ENCODE results near the gene ARHGAP9.
"Not testable (repeated sequence)": the region's sequence is repeated elsewhere in the genome, so short reads cannot be mapped to it uniquely, and the experiment has no call there.

Gene ARHGAP9

GRCh38 chr12:57507796-57508195 lies 28.1 kb upstream of the ARHGAP9 start:
- not testable (repeated sequence) for H3K27ac ChIP-seq (ENCODE audit: low read depth, low read length, severe bottlenecking); H3K4me3 ChIP-seq (ENCODE audit: extremely low read depth, insufficient read depth, low read length, poor library complexity, severe bottlenecking); H3K4me1 ChIP-seq (ENCODE audit: control insufficient read depth, insufficient read depth, low read length, poor library complexity, severe bottlenecking); H3K9me3 ChIP-seq (ENCODE audit: control insufficient read depth, low read length)
- H3K36me3 ChIP-seq (ENCODE audit: control insufficient read depth, insufficient read depth, low read length): peaks cover 81% of the 10 kb centered on the region
- WGBS, 2 experiments (ENCODE audit: insufficient coverage in 2 of 2): 91 to 95% methylated on average over 4 to 14 of the region's 28 CpGs

DNA sequence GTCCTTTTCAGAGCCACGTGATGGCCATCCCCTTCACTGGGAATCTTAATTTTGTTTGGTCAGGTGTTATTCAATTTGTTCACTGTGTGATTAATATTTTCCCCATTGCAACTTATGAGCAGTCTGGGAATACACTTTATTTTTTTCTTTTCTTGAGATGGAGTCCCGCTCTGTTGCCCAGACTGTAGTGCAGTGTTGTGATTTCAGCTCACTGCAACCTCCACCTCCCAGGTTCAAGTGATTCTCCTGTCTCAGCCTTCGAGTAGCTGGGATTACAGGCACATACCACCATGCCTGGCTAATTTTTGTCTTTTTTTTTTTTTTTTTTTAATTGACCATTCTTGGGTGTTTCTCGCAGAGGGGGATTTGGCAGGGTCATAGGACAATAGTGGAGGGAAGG lies 26.9 kb upstream of the ARHGAP9 start:
- H3K9me3 ChIP-seq (ENCODE audit: control insufficient read depth, low read length); H3K27ac ChIP-seq (ENCODE audit: low read depth, low read length, severe bottlenecking); H3K4me1 ChIP-seq (ENCODE audit: control insufficient read depth, insufficient read depth, low read length, poor library complexity, severe bottlenecking); H3K4me3 ChIP-seq (ENCODE audit: extremely low read depth, insufficient read depth, low read length, poor library complexity, severe bottlenecking): not testable (repeated sequence)
- peaks cover 81% of the 10 kb centered on the region for H3K36me3 ChIP-seq (ENCODE audit: control insufficient read depth, insufficient read depth, low read length)
- 100% methylated on average over 1 of the region's 4 CpGs; no CpG with 5 or more reads in 1 of the 2 experiments for WGBS, 2 experiments (ENCODE audit: insufficient coverage in 2 of 2)

- H3K9me3 ChIP-seq (ENCODE audit: control insufficient read depth, low read length); H3K4me3 ChIP-seq (ENCODE audit: extremely low read depth, insufficient read depth, low read length, poor library complexity, severe bottlenecking); H3K27ac ChIP-seq (ENCODE audit: low read depth, low read length, severe bottlenecking); H3K4me1 ChIP-seq (ENCODE audit: control insufficient read depth, insufficient read depth, low read length, poor library complexity, severe bottlenecking): not testable (repeated sequence)
- H3K36me3 ChIP-seq (ENCODE audit: control insufficient read depth, insufficient read depth, low read length): peaks cover 87% of the 10 kb centered on the region
- WGBS, 2 experiments (ENCODE audit: insufficient coverage in 2 of 2): 93 to 100% methylated on average over 10 to 13 of the region's 22 CpGs
Observed at GRCh38 chr12:57502311-57502969, 22.8 kb upstream of the ARHGAP9 start.

- peaks cover 90% of the 10 kb centered on the region for H3K36me3 ChIP-seq (ENCODE audit: control insufficient read depth, insufficient read depth, low read length)
- no peak overlapping the region for H3K27ac ChIP-seq (ENCODE audit: low read depth, low read length, severe bottlenecking)
- no peaks in the 10 kb centered on the region for H3K9me3 ChIP-seq (ENCODE audit: control insufficient read depth, low read length)
- no peak overlapping the region for H3K4me3 ChIP-seq (ENCODE audit: extremely low read depth, insufficient read depth, low read length, poor library complexity, severe bottlenecking)
- 98 to 99% methylated on average over 10 of the region's 11 CpGs for WGBS, 2 experiments (ENCODE audit: insufficient coverage in 2 of 2)
- H3K4me1 ChIP-seq (ENCODE audit: control insufficient read depth, insufficient read depth, low read length, poor library complexity, severe bottlenecking): no peaks in the 10 kb centered on the region
Observed at GRCh38 chr12:57500213-57500612, 20.5 kb upstream of the ARHGAP9 start.

- Histone ChIP-seq H3K36me3 (ENCODE audit: control insufficient read depth, insufficient read depth, low read length) (peaks cover 83% of the 10 kb centered on the region), H3K27ac (ENCODE audit: low read depth, low read length, severe bottlenecking) (no peak overlapping the region)
- WGBS, 2 experiments (ENCODE audit: insufficient coverage in 2 of 2): 94 to 100% methylated on average over 2 to 3 of the region's 4 CpGs
Observed at GRCh38 chr12:57498571-57498970, 18.9 kb upstream of the ARHGAP9 start.

GRCh38 chr12:57498132-57498502 lies 18.5 kb upstream of the ARHGAP9 start:
- 93 to 100% methylated on average over 3 to 6 of the region's 9 CpGs for WGBS, 2 experiments (ENCODE audit: insufficient coverage in 2 of 2)
- Histone ChIP-seq H3K4me3 (ENCODE audit: extremely low read depth, insufficient read depth, low read length, poor library complexity, severe bottlenecking) (no peak overlapping the region), H3K27ac (ENCODE audit: low read depth, low read length, severe bottlenecking) (no peak overlapping the region), H3K4me1 (ENCODE audit: control insufficient read depth, insufficient read depth, low read length, poor library complexity, severe bottlenecking) (no peaks in the 10 kb centered on the region), H3K9me3 (ENCODE audit: control insufficient read depth, low read length) (no peaks in the 10 kb centered on the region), H3K36me3 (ENCODE audit: control insufficient read depth, insufficient read depth, low read length) (peaks cover 79% of the 10 kb centered on the region)

More at GRCh38 chr12:57498571-57498970, 18.9 kb upstream of the ARHGAP9 start:
- Histone ChIP-seq H3K4me1 (ENCODE audit: control insufficient read depth, insufficient read depth, low read length, poor library complexity, severe bottlenecking) (no peaks in the 10 kb centered on the region), H3K4me3 (ENCODE audit: extremely low read depth, insufficient read depth, low read length, poor library complexity, severe bottlenecking) (no peak overlapping the region), H3K9me3 (ENCODE audit: control insufficient read depth, low read length) (no peaks in the 10 kb centered on the region)

GRCh38 chr12:57497223-57498131 lies 17.8 kb upstream of the ARHGAP9 start:
- Histone ChIP-seq H3K27ac (ENCODE audit: low read depth, low read length, severe bottlenecking) (no peak overlapping the region), H3K9me3 (ENCODE audit: control insufficient read depth, low read length) (no peaks in the 10 kb centered on the region), H3K4me3 (ENCODE audit: extremely low read depth, insufficient read depth, low read length, poor library complexity, severe bottlenecking) (no peak overlapping the region), H3K36me3 (ENCODE audit: control insufficient read depth, insufficient read depth, low read length) (peaks cover 79% of the 10 kb centered on the region), H3K4me1 (ENCODE audit: control insufficient read depth, insufficient read depth, low read length, poor library complexity, severe bottlenecking) (no peaks in the 10 kb centered on the region)
- WGBS, 2 experiments (ENCODE audit: insufficient coverage in 2 of 2): 96 to 97% methylated on average over 12 of the region's 12 CpGs

- Histone ChIP-seq H3K4me3 (ENCODE audit: extremely low read depth, insufficient read depth, low read length, poor library complexity, severe bottlenecking) (no peak overlapping the region), H3K4me1 (ENCODE audit: control insufficient read depth, insufficient read depth, low read length, poor library complexity, severe bottlenecking) (no peaks in the 10 kb centered on the region), H3K36me3 (ENCODE audit: control insufficient read depth, insufficient read depth, low read length) (peaks cover 76% of the 10 kb centered on the region), H3K27ac (ENCODE audit: low read depth, low read length, severe bottlenecking) (no peak overlapping the region), H3K9me3 (ENCODE audit: control insufficient read depth, low read length) (no peaks in the 10 kb centered on the region)
Observed at GRCh38 chr12:57496822-57497221, 17.2 kb upstream of the ARHGAP9 start.

DNA sequence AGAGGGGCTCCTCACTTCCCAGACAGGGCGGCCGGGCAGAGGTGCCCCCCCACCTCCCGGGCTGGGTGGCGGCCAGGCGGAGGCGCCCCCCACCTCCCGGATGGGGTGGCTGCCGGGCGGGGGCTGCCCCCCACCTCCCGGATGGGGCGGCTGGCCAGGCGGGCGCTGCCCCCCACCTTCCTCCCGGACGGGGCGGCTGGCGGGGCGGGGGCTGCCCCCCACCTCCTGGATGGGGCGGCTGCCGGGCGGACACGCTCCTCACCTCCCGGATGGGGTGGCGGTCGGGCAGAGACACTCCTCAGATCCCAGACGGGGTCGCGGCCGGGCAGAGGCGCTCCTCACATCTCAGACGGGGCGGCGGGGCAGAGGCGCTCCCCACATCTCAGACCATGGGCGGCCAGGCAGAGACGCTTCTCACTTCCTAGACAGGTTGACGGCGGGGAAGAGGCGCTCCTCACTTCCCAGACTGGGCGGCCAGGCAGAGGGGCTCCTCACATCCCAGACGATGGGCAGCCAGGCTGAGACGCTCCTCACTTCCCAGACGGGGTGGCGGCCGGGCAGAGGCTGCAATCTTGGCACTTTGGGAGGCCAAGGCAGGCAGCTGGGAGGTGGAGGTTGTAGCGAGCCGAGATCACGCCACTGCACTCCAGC lies 15.5 kb upstream of the ARHGAP9 start:
- not testable (repeated sequence) for H3K4me3 ChIP-seq (ENCODE audit: extremely low read depth, insufficient read depth, low read length, poor library complexity, severe bottlenecking); H3K27ac ChIP-seq (ENCODE audit: low read depth, low read length, severe bottlenecking); H3K4me1 ChIP-seq (ENCODE audit: control insufficient read depth, insufficient read depth, low read length, poor library complexity, severe bottlenecking); H3K9me3 ChIP-seq (ENCODE audit: control insufficient read depth, low read length)
- peaks cover 76% of the 10 kb centered on the region for H3K36me3 ChIP-seq (ENCODE audit: control insufficient read depth, insufficient read depth, low read length)
- 90% methylated on average over 17 to 27 of the region's 48 CpGs for WGBS, 2 experiments (ENCODE audit: insufficient coverage in 2 of 2)

DNA sequence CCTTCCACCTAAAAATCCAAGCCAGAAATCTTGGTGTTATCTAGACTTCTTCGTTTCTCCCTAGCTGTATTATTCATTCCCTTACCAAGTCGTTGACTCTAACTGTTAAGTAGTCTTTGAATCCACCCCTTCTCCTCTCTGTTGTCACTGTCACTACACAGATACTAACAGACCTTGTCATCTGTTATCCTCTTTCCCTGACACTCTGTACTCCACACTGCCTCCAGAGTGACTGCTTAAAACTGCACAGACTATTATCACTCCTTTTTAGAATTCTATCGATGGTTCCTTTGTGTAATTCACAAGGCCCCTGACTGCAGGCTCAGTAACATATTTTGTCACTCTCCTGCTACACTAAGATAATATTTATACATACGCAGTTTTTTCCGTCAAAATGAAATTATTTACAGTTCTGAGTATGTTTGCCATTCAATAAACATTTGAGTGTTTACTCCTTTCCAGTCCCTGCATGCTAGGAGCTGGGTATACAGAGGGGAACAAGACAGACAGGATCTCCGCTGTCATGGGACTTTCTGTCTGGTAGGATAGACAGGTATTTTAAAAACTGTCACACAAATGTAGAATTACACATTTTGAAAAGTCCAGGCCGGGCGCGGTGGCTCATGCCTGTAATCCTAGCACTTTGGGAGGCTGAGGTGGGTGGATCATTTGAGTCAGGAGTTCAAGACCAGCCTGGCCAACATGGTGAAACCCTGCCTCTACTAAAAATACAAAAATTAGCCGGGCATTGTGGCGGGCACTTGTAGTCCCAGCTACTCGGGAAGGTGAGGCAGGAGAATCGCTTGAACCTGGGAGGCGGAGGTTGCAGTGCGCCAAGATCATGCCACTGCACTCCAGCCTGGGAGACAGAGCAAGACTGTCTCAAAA lies 12.0 kb upstream of the ARHGAP9 start:
- 93 to 95% methylated on average over 5 to 12 of the region's 15 CpGs for WGBS, 2 experiments (ENCODE audit: insufficient coverage in 2 of 2)
- no peaks in the 10 kb centered on the region for H3K9me3 ChIP-seq (ENCODE audit: control insufficient read depth, low read length)
- no peak overlapping the region for H3K27ac ChIP-seq (ENCODE audit: low read depth, low read length, severe bottlenecking)
- H3K36me3 ChIP-seq (ENCODE audit: control insufficient read depth, insufficient read depth, low read length): peaks cover 60% of the 10 kb centered on the region
- peaks cover 5% of the 10 kb centered on the region for H3K4me1 ChIP-seq (ENCODE audit: control insufficient read depth, insufficient read depth, low read length, poor library complexity, severe bottlenecking)
- H3K4me3 ChIP-seq (ENCODE audit: extremely low read depth, insufficient read depth, low read length, poor library complexity, severe bottlenecking): no peak overlapping the region
